ENCODE measurements around the gene LDLRAP1.

Gene LDLRAP1

DNA sequence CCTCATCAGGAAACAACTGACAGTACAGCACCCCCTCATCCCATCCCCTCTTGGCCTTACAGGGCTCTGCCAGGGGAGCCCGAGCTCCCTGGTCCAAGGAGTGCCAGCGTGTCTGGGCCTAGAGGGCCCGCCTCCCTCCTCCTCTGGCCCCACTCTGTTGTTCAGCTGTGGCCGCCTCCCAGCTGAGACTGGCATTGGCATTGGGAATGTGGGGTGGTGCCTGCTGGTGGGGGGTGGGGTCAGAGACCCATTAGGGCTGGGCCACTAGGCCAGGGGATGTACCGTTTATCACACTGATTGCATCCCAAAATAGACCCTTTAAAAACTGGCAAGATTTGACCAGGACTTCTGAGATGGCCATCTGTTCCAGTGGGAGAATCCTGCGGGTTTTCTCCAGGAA is 1.4 kb downstream of the LDLRAP1 start:
- Mint-ChIP-seq H3K9me3 (no peaks in the 10 kb centered on the region), H3K4me1 (peaks cover 24 to 31% of the 10 kb centered on the region in 2 donors), H3K27ac (peak overlapping the region; percentile 62), H3K36me3 (no peaks in the 10 kb centered on the region), H3K27me3 (peaks cover 0 to 7% of the 10 kb centered on the region in 2 donors), H3K4me3 (peak overlapping the region; percentile 79 to 86)
- DNase-seq (no peak), ATAC-seq (replicated peaks) (no peak)

DNA sequence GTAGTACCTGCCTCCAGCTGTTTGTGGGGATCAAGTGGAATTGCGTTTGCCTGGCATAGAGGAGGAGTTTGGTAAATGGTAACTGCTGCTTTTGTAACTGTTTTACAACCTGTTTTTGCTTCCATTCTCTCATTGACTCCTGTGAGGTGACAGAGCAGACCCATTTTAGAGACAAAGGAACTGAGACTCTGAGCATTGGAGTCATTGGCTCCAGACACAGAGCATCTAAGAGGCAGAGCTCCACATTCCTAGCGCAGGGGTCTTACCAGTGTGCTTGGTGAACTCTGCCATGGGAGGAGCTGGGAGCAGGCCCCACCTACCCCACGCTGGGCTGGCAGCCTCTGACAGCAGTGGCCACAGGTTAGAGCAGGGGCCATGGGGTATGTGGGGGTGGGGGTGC is 2.4 kb downstream of the LDLRAP1 start:
- H3K9me3 Mint-ChIP-seq, result no peaks in the 10 kb centered on the region
- DNase-seq, result no peak
- H3K4me1 Mint-ChIP-seq, result peaks cover 33 to 40% of the 10 kb centered on the region in 2 donors
- H3K27me3 Mint-ChIP-seq, result peaks cover 0 to 7% of the 10 kb centered on the region in 2 donors
- H3K4me3 Mint-ChIP-seq, result no peak overlapping the region
- H3K36me3 Mint-ChIP-seq, result no peaks in the 10 kb centered on the region
- H3K27ac Mint-ChIP-seq, result no peak overlapping the region
- ATAC-seq (replicated peaks), result no peak

DNA sequence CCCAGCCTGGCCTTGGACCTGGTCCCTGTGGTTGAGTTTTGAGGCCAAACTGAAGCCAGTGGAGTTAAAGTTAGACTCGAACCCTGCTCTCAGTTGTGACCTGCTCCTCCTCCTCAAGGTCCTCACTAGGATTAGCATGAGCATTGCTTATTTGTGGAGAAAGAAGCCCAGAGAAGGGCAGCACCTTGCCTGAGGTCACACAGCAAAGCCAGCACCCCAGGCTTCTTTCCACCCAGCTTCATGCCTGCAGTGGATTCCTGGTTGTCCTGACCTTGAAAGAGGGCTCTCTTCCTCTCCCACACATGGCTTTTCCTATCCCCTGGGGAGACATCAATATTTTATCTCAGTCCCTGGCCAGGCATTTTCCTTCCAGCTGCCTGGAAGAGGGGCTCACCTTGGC is 2.8 kb downstream of the LDLRAP1 start:
- no peaks in the 10 kb centered on the region for H3K36me3 Mint-ChIP-seq
- H3K27me3 Mint-ChIP-seq, result peaks cover 0 to 7% of the 10 kb centered on the region in 2 donors
- H3K4me1 Mint-ChIP-seq, result peaks cover 35 to 43% of the 10 kb centered on the region in 2 donors
- H3K4me3 Mint-ChIP-seq, result no peak overlapping the region
- H3K9me3 Mint-ChIP-seq, result no peaks in the 10 kb centered on the region
- ATAC-seq (replicated peaks), result no peak
- DNase-seq, result no peak
- H3K27ac Mint-ChIP-seq, result no peak overlapping the region

DNA sequence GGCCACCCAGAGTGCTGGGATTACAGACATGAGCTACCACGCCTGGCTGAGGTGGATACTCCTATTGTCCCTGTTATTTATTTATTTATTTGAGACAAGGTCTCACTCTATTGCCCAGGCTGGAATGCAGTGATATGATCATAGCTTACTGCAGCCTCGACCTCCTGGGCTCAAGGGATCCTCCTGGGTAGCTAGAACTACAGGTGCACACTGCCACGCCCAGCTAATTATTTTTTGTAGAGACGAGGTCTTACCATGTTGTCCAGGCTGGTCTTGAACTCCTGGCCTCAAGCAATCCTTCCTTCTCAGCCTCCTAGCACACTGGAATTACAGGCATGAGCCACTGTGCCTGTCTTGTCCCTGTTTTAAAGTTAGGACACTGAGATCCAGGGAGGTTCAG is 5.2 kb downstream of the LDLRAP1 start:
- H3K27me3 Mint-ChIP-seq, result peaks cover 0 to 7% of the 10 kb centered on the region in 2 donors
- peaks cover 39 to 50% of the 10 kb centered on the region in 2 donors for H3K4me1 Mint-ChIP-seq
- DNase-seq (no peak), ATAC-seq (replicated peaks) (no peak)
- H3K4me3 Mint-ChIP-seq, result no peak overlapping the region
- no peak overlapping the region for H3K27ac Mint-ChIP-seq
- H3K36me3 Mint-ChIP-seq, result peaks cover 0 to 2% of the 10 kb centered on the region in 2 donors
- no peaks in the 10 kb centered on the region for H3K9me3 Mint-ChIP-seq

DNA sequence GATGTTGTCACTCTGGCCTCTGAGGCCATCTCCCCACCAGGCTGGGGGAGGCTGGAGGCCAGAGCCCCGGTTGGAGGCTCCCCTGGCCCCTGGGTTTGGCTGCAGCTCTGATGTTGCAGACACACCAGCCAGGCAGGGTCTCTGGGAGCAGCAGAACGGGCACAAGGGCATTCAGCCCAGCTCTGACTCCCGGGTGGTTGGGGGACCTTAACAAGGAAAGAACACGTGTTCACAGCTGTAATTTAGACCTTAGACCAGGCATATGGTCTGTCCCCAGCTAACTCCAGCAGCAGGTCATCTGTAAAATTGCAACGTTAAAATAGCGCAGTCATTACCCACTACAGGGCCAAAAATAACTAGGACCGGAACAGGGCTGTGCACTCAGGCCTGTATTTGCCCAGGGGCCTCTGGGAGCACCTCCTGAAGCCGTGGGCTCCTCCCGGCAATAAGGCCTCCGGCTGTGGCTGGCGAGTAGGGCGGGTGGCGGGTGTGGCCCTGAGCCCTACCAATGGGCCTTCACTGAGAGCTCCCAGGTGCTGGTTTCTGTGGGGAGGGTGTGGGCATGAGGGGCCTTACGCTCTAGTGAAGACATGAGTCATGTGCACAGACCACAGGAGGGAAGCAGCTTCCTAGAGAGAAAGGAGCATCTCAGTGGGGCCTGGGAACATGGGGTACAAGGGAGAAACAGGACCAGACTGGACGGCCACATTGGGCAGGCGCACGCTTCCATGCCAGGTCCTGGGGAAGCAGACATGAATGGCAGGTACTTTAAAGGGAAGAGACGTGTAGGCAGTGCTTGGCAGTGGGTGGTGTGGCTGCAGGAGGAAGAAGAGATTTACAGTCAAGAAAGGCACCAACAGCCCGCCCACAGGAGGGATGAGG is 6.1 kb downstream of the LDLRAP1 start:
- Mint-ChIP-seq H3K36me3 (peaks cover 3 to 5% of the 10 kb centered on the region in 2 donors), H3K9me3 (no peaks in the 10 kb centered on the region), H3K4me3 (peak overlapping the region; percentile 63 to 71), H3K4me1 (peaks cover 37 to 51% of the 10 kb centered on the region in 2 donors), H3K27ac (peak overlapping the region; percentile 90), H3K27me3 (peaks cover 0 to 5% of the 10 kb centered on the region in 2 donors)
- peak; percentile 75 for DNase-seq
- ATAC-seq (replicated peaks), result peak; percentile 96 to 99

DNA sequence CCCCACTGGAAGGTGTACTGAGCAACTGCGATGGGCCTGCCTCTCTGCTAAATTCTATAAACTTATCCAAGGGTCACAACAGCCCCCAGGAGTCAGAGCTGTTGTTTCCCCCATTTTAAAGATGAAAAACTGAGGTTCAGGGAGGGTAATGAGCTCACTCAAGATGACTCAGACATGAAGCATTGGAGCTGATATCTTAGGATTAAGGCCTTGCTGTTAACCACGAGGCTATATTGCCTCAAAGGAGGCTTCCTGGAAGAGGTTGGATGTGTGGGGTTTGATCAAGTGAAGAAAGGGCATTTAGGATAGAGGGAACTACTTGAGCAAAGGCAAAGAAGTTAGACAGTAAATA is 6.7 kb downstream of the LDLRAP1 start:
- Mint-ChIP-seq H3K4me1 (peaks cover 33 to 45% of the 10 kb centered on the region in 2 donors), H3K27ac (peak overlapping the region; percentile 90), H3K4me3 (no peak overlapping the region), H3K9me3 (no peaks in the 10 kb centered on the region), H3K36me3 (peaks cover 5% of the 10 kb centered on the region in 2 donors), H3K27me3 (no peaks in the 10 kb centered on the region)
- no peak for DNase-seq
- ATAC-seq (replicated peaks), result no peak

DNA sequence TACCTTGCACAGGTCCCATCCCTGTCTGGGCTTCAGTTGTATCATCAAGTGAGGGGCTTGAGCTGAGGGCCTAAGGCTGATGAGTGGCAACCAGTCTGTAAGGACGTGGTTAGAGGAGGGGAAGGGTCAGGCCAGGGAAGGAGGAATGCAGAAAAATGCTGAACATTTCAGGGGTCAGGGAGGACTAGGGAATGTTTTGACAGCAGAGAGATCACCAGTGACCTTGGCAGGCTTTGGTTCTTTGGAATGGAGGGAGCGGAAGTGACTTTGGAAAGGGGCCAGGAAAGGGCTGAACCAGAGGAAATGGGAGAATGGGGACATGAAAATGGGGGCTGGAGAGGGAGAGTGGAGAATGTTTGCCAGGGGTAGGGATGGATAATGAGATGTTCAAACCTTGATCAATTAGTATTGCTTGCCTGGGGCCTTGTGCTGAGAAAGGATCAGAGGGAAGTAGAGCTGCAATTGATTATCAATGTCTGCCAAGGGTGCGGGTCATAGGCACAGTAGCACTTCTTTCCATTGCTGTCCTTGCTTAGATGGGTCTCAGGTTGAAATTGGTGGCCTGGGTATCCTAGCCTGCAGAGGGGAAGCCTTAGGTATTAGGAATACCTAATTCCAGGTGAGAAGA is 7.4 kb downstream of the LDLRAP1 start:
- ATAC-seq (replicated peaks) (no peak), DNase-seq (no peak)
- Mint-ChIP-seq H3K4me1 (peaks cover 32 to 44% of the 10 kb centered on the region in 2 donors), H3K4me3 (no peak overlapping the region), H3K9me3 (no peaks in the 10 kb centered on the region), H3K27ac (no peak overlapping the region), H3K36me3 (peaks cover 7 to 9% of the 10 kb centered on the region in 2 donors), H3K27me3 (no peaks in the 10 kb centered on the region)

DNA sequence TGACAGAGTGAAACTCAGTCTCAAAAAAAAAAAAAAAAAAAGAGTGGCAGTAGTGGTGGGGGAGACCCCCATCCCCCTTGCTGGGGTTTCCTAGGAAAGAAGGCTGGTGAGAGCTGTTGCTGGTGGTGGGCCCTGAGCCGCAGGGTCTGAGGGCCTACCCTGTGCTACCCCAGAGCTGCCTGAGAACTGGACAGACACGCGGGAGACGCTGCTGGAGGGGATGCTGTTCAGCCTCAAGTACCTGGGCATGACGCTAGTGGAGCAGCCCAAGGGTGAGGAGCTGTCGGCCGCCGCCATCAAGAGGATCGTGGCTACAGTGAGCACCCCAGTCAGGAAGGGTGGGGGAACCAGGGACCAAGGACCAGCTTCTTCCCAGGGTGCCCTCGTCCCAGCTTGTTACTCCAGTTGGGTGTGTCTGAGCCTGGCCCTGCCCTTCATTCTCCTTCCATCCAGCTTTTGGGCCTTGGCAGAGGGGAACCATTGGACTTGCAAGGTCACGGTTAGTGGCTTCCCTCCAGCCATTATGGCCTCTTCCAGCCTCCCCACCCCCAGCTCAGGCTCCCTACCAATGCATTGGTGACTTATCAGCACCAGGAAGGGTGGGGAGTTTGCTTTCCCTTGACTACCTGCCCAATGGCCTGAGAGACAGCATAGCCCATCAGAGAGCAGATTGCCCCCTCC is 10.5 kb downstream of the LDLRAP1 start:
- Mint-ChIP-seq H3K4me3 (no peak overlapping the region), H3K9me3 (no peaks in the 10 kb centered on the region), H3K36me3 (peaks cover 9 to 11% of the 10 kb centered on the region in 2 donors), H3K27me3 (no peaks in the 10 kb centered on the region), H3K27ac (no peak overlapping the region), H3K4me1 (peaks cover 31 to 60% of the 10 kb centered on the region in 2 donors)
- no peak for ATAC-seq (replicated peaks)
- DNase-seq, result no peak

DNA sequence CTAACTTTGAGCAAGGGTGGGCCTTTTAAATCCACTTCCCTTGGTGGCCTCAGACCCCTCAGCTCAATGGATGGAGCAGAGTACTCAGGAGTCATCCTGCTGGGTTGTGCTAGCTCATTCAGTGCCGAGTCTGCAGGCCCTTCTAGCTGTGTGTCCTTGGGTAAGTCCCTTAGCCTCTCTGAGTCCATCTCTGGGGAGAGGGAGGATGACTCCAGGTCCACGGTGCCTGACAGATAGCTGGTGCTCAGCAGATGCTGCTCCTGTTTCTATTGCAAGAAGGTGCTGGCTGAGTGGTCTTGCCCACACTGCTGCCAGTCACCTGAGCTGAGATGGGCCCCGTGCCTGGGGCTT is 11.0 kb downstream of the LDLRAP1 start:
- peaks cover 12 to 14% of the 10 kb centered on the region in 2 donors for H3K36me3 Mint-ChIP-seq

DNA sequence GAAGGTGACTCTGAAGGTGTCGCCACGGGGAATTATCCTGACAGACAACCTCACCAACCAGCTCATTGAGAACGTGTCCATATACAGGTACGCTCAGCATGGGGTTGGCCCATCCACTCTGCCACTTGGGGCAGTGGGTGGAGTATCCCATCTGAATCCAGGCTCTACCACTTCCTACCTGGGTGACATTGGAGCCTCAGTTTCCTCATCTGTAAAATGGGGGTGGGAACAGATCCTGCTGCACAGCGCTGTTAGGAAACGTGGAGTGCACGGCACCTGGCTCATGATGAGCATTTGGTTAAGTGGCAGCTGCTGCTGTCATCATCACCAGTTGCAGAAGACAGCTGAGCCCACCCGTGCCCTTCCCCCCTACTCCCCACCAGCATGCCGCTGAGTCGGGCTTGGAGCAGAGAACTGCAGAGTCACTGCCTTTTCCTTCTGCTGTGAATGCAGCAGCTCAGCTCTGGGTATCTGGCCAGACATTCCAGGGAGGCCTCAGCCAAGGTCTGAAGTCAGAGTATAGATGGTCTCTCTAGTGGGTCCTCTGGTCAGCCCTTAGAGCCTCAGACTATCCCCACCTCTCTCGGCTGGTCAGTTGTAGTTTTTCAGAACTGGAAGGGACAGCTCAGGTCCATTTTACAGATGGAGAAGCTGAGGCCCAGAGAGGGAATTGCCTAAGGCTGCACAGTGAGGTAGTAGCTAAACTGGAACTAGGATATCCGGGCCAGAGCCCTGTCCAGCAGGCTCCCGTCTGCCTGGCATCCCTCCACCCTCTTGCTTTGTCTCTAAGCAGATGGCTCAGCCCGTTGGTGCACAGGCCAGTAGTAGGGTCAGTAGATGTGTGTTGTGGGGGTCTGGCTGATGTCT is 11.7 kb downstream of the LDLRAP1 start:
- ATAC-seq (replicated peaks), result no peak
- no peak for DNase-seq
- Mint-ChIP-seq H3K36me3 (peaks cover 13 to 14% of the 10 kb centered on the region in 2 donors), H3K4me1 (peaks cover 32 to 60% of the 10 kb centered on the region in 2 donors), H3K9me3 (no peaks in the 10 kb centered on the region), H3K4me3 (no peak overlapping the region), H3K27me3 (no peaks in the 10 kb centered on the region), H3K27ac (no peak overlapping the region)

More for the DNA sequence above, 11.0 kb downstream of the LDLRAP1 start:
- H3K27ac Mint-ChIP-seq, result no peak overlapping the region
- peaks cover 31 to 60% of the 10 kb centered on the region in 2 donors for H3K4me1 Mint-ChIP-seq
- H3K4me3 Mint-ChIP-seq, result no peak overlapping the region
- ATAC-seq (replicated peaks), result no peak
- H3K9me3 Mint-ChIP-seq, result no peaks in the 10 kb centered on the region
- no peak for DNase-seq
- H3K27me3 Mint-ChIP-seq, result no peaks in the 10 kb centered on the region

DNA sequence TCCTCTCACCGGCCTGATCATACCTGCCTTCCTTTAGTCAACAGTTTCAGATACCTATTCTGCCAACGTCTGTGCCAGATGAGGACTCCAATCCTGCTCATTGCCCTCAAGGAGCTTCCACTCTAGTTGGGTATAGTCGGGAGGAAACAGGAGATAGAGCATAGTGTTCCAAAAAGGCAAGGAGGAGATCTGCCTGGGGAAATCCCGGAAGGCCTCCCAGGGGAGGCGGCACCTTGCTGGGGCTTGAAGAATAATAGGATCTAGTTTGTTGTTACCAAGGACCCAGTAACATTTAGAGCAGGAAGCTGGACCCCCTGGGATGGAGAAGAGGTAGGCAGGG is 12.3 kb downstream of the LDLRAP1 start:
- H3K27ac Mint-ChIP-seq, result no peak overlapping the region
- H3K4me3 Mint-ChIP-seq, result no peak overlapping the region
- peaks cover 13 to 14% of the 10 kb centered on the region in 2 donors for H3K36me3 Mint-ChIP-seq
- H3K9me3 Mint-ChIP-seq, result no peaks in the 10 kb centered on the region
- ATAC-seq (replicated peaks) (no peak), DNase-seq (no peak)
- peaks cover 27 to 60% of the 10 kb centered on the region in 2 donors for H3K4me1 Mint-ChIP-seq
- no peaks in the 10 kb centered on the region for H3K27me3 Mint-ChIP-seq

DNA sequence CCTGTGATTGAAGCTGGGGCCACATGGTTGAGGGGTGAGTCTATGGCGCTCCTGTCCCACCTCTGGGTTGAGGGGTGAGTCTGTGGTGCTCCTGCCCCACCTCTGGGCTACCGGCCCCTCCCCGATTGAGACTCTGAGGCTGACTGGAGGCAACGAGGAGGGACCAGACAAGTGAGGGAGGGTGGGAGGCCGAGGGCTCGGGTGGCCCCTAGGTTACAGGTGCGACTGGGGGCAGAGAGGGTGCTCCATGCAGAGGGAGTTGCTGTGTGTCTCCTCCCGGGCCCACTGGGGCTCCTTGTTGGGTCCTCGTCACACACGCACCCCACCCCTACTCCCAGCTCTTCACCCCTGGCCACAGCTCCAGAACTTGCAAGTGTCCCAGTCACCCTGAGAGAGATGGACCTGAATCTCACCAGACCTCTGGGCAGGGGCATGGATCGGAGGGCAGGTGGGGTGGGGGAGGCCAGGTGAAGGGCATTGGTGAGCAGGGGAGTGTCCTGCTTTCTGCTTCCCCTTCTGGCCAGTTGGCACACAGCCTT is 12.8 kb downstream of the LDLRAP1 start:
- no peak overlapping the region for H3K4me3 Mint-ChIP-seq
- DNase-seq (no peak), ATAC-seq (replicated peaks) (no peak)
- no peaks in the 10 kb centered on the region for H3K9me3 Mint-ChIP-seq
- no peak overlapping the region for H3K27ac Mint-ChIP-seq
- H3K27me3 Mint-ChIP-seq, result no peaks in the 10 kb centered on the region
- H3K4me1 Mint-ChIP-seq, result peaks cover 25 to 61% of the 10 kb centered on the region in 2 donors
- peaks cover 13 to 14% of the 10 kb centered on the region in 2 donors for H3K36me3 Mint-ChIP-seq

DNA sequence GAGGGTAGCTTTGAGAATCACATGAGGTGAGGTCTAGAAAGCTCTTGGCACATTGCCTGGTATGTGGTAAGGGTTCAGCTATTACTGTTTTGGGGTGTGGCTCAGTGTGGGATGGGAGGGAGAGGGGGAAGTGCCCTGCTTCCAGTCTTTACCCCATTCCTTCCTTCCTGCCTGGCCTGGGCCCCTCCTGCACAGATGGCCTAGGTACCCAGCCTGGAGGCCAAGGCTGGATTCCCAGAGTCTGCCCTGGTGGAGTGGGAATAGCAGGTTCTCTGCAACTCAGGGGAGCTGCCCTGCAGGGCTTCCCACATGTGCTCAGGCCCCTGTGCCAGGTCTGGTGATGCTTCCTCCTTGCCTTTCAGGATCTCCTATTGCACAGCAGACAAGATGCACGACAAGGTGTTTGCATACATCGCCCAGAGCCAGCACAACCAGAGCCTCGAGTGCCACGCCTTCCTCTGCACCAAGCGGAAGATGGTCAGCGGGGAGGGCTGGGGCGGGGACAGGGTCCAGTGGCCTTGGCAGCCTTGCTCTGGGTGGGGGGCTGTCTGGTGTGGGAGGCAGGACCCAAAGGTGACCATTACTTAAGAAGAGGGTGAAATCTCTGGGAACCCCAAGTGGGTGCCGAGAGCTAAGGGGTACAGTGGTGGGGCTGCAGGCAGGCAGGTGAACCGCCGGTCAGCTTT is 13.5 kb downstream of the LDLRAP1 start:
- Mint-ChIP-seq H3K9me3 (no peaks in the 10 kb centered on the region), H3K27ac (no peak overlapping the region), H3K27me3 (no peaks in the 10 kb centered on the region), H3K4me3 (no peak overlapping the region), H3K36me3 (peaks cover 10 to 14% of the 10 kb centered on the region in 2 donors), H3K4me1 (peaks cover 27 to 62% of the 10 kb centered on the region in 2 donors)
- DNase-seq, result no peak
- peak; percentile 45 to 49 for ATAC-seq (replicated peaks)

Measured in stimulated activated naive B cell treated with anti-CD40 and anti-IgM and Interleukin-4, amounts not matched to agents 10 μg/mL and 1 μg/mL and 100 μg/mL, for 72 hours (primary cell).